GM10248 (cell line): ENCODE data around the gene MACROD1.

Source experiments
- CTCF ChIA-PET: fragments of 300-600 bp; sonication (Branson Sonifier 250); formaldehyde crosslinking; extraction: SDS; loops from one replicate; lab custom pipeline; 2021; ENCODE audit warnings: antibody characterized with exemption; lab: Yijun Ruan, JAX
- POLR2A ChIA-PET: fragments of 350-650 bp; sonication (Branson Sonifier 250); formaldehyde crosslinking; extraction: SDS; loops from one replicate; lab custom pipeline; 2020; ENCODE audit warnings: antibody characterized with exemption; lab: Yijun Ruan, JAX
- DNase-seq: peaks from one replicate; pipeline ENCODE4 v3.0.0; 2012; ENCODE audit errors: extremely low spot score
- TF ChIP-seq, protein P1 (sequence below): IDR thresholded peaks from 2 replicates; pipeline ENCODE4 v1.5.1; 2012; ENCODE audit warnings: mild to moderate bottlenecking, low read depth; ENCODE audit errors: extremely low read depth, missing control alignments, control extremely low read depth

Gene MACROD1

DNA sequence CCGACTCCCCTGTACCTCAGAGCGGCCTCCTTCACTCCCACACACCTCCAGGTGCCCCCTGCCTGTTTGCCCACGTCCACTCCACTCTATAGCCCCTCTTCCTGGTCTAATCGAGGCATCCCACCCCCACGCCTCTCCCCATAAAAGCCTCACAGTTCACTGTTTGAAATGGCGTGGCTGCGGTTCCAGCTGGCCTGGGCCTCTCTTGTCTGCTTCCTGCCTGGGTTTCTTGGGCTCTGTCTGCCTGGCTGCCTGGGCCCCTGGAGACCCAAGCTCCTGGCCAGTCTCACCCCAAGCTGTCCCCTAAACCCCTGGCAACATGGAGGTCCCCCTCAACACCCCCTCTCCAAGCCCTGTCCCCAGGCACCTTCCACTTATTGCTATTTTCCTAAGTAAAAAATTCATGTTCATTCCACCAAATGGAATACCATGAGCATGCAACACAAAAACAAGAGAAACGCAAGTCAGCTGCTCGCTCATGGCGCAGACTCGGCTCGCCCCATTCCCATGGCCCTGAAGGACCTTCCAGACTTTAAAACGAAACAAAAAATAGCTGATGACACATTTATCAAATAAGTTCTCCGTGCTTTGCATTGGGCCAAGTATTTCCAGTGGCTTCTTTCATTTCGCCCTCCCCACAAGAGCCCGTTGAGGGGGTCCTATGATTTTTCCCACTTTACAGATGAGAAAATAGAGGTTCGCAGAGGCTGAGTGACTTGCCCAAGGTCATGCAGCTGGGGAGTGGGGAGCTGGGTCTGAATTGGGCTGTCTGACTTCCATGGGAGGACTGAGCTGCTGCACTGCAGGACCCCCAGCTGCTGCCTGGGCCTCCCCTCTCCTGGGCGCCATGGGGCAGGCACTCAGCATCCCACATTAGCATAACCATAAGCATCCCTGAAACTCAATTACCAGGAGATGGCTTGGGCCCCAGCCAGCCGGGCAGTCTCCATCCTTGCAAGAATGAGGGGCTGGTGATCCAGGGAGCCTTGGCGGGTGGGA, 141.9 kb downstream of the MACROD1 start:
- ChIA-PET CTCF (interaction anchor here (1.2 to 5.0 kb wide), 4 partner anchors 9 to 256 kb away, joined by 3 to 20 read pairs (median 3); no protein-coding TSS in a partner anchor), POLR2A (no interaction called here)
- TF ChIP-seq, protein P1, sequence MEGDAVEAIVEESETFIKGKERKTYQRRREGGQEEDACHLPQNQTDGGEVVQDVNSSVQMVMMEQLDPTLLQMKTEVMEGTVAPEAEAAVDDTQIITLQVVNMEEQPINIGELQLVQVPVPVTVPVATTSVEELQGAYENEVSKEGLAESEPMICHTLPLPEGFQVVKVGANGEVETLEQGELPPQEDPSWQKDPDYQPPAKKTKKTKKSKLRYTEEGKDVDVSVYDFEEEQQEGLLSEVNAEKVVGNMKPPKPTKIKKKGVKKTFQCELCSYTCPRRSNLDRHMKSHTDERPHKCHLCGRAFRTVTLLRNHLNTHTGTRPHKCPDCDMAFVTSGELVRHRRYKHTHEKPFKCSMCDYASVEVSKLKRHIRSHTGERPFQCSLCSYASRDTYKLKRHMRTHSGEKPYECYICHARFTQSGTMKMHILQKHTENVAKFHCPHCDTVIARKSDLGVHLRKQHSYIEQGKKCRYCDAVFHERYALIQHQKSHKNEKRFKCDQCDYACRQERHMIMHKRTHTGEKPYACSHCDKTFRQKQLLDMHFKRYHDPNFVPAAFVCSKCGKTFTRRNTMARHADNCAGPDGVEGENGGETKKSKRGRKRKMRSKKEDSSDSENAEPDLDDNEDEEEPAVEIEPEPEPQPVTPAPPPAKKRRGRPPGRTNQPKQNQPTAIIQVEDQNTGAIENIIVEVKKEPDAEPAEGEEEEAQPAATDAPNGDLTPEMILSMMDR: no peak
- no peak for DNase-seq

DNA sequence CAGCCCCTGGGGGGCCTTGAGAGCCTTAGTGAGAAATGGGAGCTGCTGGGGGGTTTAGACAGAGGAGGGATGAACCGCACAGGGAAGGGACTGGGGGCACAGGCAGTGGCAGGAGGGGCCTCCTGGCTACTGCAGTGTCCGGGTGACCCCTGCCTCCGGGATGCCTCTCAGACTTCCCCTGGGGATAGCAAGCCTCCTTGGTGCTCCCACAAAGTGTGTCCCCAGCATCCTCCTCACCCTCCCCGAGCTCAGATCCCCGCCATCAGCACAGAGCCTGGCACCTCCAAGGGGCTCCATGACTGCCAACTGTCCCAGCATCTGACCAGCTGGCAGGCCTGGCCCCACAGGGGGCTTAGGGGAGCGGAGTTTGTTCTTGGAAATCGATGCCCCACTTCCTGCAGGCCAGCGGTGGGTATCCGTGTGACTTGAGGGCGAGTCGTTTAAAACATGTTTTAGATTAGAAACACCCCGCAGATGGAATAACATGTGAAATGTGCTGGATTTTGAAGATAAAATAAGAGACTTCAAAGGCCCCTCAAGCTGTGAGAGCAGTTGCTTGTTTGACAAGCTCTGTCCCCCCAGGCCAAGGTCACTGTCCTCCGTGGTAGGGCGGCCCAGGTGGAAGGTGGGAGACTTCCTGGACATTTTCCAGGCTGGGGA, 143.7 kb downstream of the MACROD1 start:
- POLR2A ChIA-PET: no interaction called here
- no peak for DNase-seq
- CTCF ChIA-PET: interaction anchor here (5.0 kb wide), 1 partner anchor 21 kb away, joined by 20 read pairs; no protein-coding TSS in a partner anchor
- TF ChIP-seq, protein P1: no peak

DNA sequence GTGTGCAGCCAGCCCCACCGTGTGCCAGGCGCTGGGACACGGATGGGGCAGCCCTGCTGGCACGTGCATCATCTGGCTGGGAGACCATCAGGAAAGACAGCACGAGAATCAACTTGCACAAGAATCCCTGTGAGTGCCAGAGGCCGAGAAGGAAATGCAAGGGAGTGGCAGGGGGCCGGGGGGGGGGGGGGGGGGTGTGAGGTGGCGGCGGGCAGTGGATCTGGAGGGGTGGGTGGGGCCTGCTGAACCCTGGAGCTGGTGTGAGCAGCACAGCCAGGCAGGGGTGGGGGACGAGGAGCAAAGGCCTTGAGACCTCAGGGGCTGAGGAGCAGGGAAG, 144.2 kb downstream of the MACROD1 start:
- no peak for DNase-seq
- CTCF ChIA-PET: no interaction called here
- TF ChIP-seq, protein P1: no peak

DNA sequence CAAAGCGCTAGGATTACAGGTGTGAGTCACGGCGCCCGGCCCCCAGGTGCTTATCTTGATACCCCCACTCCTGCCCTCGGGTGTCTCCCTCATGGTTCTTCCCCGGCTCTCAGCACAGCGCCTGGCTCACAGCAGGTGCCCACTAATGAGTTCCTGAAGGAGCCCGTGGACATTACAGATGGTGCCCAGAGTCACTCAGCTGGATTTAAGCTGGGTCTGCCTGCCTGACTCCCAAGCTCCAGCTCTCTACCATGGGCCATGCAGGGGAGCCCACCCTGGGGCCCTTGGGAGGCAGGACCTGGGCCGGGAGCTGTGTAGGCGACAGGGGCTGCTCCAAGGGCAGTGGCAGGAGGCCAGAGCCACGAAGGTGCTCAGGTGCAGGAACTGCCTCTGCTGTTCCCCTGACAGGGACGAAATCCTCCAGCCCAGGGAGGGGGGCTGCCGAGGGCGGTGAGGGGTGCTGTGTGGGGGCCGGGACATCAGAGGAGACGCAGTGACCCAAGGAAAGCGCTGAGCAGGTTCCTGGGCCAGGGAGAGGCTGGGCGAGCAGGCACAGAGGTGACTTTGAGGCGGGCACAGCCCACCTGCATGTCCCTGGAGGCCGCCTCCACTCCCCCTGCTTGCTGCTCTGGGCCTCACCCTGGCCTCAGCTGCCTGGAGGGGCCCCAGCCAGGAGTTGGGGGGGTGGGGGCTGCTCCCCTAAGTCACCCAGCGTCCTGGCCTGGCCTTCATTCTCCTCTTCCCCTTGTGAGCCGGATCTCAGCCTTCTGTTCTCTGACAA, 144.7 kb downstream of the MACROD1 start:
- TF ChIP-seq, protein P1: no peak
- ChIA-PET POLR2A (no interaction called here), CTCF (interaction anchor here (1.9 kb wide), 1 partner anchor 19 kb away, joined by 4 read pairs; no protein-coding TSS in a partner anchor)
- DNase-seq: no peak

More for the DNA sequence above, 144.2 kb downstream of the MACROD1 start:
- POLR2A ChIA-PET: no interaction called here

DNA sequence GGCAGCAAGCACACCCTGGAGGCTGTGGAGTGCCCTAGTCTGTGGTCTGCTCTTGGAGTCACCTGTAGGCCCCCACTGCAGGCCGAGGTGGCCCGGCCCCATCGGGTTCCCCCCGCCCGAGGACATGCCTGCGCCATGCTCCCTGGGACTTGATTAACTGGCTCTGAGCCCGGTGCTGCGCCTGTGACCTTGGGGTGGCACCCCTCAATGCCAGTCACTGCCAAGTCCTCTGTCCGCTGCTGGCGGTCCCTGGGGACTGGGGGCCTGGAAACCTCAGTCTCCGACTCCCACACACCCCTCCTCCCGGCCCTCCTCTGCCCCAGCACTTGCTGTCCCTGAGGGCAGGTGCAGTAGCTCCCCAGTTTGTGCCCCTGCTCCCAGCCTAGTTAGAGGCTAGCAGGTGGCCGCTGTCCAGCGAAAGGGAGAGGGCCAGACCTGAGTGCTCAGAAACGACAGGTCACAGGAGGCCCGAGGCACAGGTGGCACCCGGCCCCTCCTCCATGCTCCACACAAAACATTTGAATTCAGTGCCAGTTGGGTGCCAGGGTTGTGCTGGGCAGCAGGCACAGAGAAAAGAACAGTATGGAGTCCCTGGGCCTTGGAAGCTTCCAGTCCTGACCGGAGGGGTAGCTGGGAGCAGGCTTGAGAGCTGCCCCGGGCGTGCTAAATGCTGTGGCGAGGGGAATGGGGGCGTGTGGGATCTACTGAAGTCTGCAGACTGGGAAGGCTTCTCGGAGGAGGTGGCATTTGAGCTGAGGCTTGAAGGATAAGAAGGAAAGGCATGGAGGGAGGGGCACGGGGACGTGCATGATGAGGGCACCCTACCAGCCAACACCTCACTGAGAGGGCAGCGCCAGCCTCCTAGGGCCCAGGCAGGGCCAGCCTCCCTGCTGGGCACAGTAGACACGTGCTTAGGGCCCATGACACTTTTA, 146.5 kb downstream of the MACROD1 start:
- TF ChIP-seq, protein P1: no peak
- ChIA-PET CTCF (interaction anchor here (1.5 to 2.0 kb wide), 3 partner anchors 17 to 133 kb away, joined by 3 to 5 read pairs (median 4); no protein-coding TSS in a partner anchor), POLR2A (interaction anchor here (0.5 kb wide), 1 partner anchor 1421 kb away, joined by 3 read pairs; no protein-coding TSS in a partner anchor)
- DNase-seq: no peak
